HepG2 (cell line): ENCODE results near the gene GSC2. TPM values are rescaled to one million over a fixed set of nuclear protein-coding genes. Genes with fewer than 3 reads are reported as not detected.

Experiments
- DR1 ChIP-seq: sonication (generic); formaldehyde crosslinking; IDR thresholded peaks from 2 replicates; pipeline ENCODE4 v1.8.0; 2021; ENCODE audit warnings: mild to moderate bottlenecking, missing genetic modification reagents, inconsistent platforms
- KAT7 ChIP-seq: IDR thresholded peaks from 2 replicates; pipeline ENCODE4 v1.6.1; 2018; ENCODE audit warnings: borderline replicate concordance, missing compliant biosample characterization
- MEF2D ChIP-seq: sonication (generic); formaldehyde crosslinking; IDR thresholded peaks from 2 replicates; pipeline ENCODE4 v1.5.1; 2020; ENCODE audit warnings: mild to moderate bottlenecking, missing genetic modification reagents
- NONO ChIP-seq, 2 experiments: fragments of 450-650 bp in 1 of 2; sonication (generic) in 1 of 2; formaldehyde crosslinking in 1 of 2; IDR thresholded peaks in 1 of 2; conservative IDR thresholded peaks in 1 of 2; 2 replicates each; pipeline versions ENCODE4 v1.6.1 to v1.8.0; 2017 to 2022; ENCODE audit warnings: mild to moderate bottlenecking in 1 of 2, missing genetic modification reagents in 1 of 2, moderate library complexity in 1 of 2
- PITX1 ChIP-seq: sonication (generic); formaldehyde crosslinking; IDR thresholded peaks from 2 replicates; pipeline ENCODE4 v1.5.1; 2020; ENCODE audit warnings: mild to moderate bottlenecking, missing genetic modification reagents
- RFX1 ChIP-seq: fragments of 450-650 bp; IDR thresholded peaks from 2 replicates; pipeline ENCODE4 v1.6.1; 2017
- ZFP82 ChIP-seq: sonication (generic); formaldehyde crosslinking; IDR thresholded peaks from 2 replicates; pipeline ENCODE4 v1.5.1; 2020; ENCODE audit warnings: mild to moderate bottlenecking, missing genetic modification reagents, borderline replicate concordance
- ZFP90 ChIP-seq: sonication (generic); formaldehyde crosslinking; IDR thresholded peaks from 2 replicates; pipeline ENCODE4 v1.8.0; 2022; ENCODE audit warnings: missing genetic modification reagents, mild to moderate bottlenecking, inconsistent platforms, borderline replicate concordance
- ZNF629 ChIP-seq: sonication (generic); formaldehyde crosslinking; conservative IDR thresholded peaks from 2 replicates; pipeline ENCODE4 v1.5.0; 2020; ENCODE audit warnings: missing genetic modification reagents
- polyA plus RNA-seq, 8 experiments: library from polyadenylated mRNA; depleted of rRNA in 3 of 8; stranded (reverse) in 7 of 8; unstranded in 1 of 8; fragments of >200 nt; fragmentation: Illumina TruSeq in 4 of 8; extraction: Trizol in 4 of 8; gene quantifications; 2 replicates each; pipeline versions ENCODE4 v1.2.1 to v1.2.3, GENCODE V29; 2011 to 2016; ENCODE audit warnings: low read depth in 4 of 8, missing spikeins in 1 of 8, mixed read lengths in 1 of 8; ENCODE audit not compliant: insufficient read depth in 1 of 8
- total RNA-seq, 5 experiments: library from RNA; depleted of rRNA; stranded (reverse); fragments of >200 nt; fragmentation: Illumina TruSeq; extraction: Trizol; gene quantifications; 2 replicates each; pipeline ENCODE4 v1.2.3, GENCODE V29; 2016; ENCODE audit warnings: low read depth in 1 of 5
- TF ChIP-seq, protein P1 (sequence below): sonication (generic); formaldehyde crosslinking; IDR thresholded peaks from 2 replicates; pipeline ENCODE4 v1.4.0; 2020; ENCODE audit warnings: missing genetic modification reagents, borderline replicate concordance
- TF ChIP-seq, protein P2 (sequence below): sonication (generic); formaldehyde crosslinking; IDR thresholded peaks from 2 replicates; pipeline ENCODE4 v1.4.0; 2020; ENCODE audit warnings: mild to moderate bottlenecking, missing genetic modification reagents

GSC2 gene
- total and polyA plus RNA-seq, 2 of the 13 experiments (the other 11 are each of a cell fraction or from before 2014, with no cell fraction given): not detected

DNA sequence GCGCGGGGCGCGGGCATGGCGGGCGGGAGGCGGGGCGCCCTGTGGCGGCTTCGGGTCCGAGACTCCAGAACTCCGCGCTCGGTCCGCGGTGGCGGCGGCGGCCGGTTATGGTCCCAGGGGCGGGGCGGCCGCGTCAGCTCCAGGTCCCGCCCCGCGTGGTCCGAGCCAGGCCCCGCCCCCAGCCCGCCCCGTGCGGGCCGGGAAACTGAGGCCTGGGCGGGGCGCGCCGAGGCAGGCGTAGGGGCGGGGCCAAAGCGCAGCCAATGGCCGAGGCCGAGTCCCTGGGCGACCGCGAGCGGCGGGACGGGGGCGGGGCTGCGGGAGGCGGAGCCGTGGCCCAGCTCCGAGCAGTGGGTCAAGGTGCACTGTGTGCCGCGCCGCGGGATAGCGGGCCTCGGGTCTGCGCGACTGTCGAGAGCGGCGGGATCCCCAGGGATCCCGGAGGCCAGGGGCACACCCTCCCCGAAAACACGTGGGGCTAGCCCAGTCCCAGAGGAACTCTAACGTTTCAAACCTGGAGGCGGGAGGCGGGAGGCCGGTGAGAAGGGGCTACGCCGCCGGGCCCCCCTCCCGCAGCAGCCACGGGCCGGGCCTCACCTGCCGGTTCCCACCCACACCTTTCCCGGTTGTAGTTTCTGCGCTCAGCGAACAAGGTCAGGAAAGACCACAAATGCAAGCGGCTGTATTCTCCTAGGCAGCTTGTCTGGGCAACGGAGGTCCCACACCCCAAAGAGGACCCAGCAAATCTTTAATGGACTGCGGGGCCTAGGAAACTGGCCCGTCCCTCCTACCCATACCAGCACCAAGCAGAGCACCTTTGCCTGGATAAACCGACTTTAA lies 28.8 kb upstream of the GSC2 start, which contains the start of gene SLC25A1 (continued):
- TF ChIP-seq MEF2D (0 out of 2 replicates have a peak, but pooled peaks have one; percentile 51), PITX1 (peak; percentile 30; the same call in 1 of the 2 replicates), ZFP90 (CRISPR knock-in tag) (0 out of 2 replicates have a peak, but pooled peaks have one; percentile 14), ZNF629 (0 out of 2 replicates have a peak, but pooled peaks have one; percentile 29), RFX1 (no peak), DR1 (CRISPR knock-in tag) (no peak; the same call in 1 of the 2 replicates), NONO (IDR thresholded peaks at IDR 0.05) (no peak), NONO (CRISPR knock-in tag; conservative IDR thresholded peaks at IDR 0.05) (peak; percentile 72), KAT7 (no peak; the same call in 1 of the 2 replicates), ZFP82 (CRISPR knock-in tag) (no peak; the same call in 1 of the 2 replicates)
- TF ChIP-seq, protein P1, sequence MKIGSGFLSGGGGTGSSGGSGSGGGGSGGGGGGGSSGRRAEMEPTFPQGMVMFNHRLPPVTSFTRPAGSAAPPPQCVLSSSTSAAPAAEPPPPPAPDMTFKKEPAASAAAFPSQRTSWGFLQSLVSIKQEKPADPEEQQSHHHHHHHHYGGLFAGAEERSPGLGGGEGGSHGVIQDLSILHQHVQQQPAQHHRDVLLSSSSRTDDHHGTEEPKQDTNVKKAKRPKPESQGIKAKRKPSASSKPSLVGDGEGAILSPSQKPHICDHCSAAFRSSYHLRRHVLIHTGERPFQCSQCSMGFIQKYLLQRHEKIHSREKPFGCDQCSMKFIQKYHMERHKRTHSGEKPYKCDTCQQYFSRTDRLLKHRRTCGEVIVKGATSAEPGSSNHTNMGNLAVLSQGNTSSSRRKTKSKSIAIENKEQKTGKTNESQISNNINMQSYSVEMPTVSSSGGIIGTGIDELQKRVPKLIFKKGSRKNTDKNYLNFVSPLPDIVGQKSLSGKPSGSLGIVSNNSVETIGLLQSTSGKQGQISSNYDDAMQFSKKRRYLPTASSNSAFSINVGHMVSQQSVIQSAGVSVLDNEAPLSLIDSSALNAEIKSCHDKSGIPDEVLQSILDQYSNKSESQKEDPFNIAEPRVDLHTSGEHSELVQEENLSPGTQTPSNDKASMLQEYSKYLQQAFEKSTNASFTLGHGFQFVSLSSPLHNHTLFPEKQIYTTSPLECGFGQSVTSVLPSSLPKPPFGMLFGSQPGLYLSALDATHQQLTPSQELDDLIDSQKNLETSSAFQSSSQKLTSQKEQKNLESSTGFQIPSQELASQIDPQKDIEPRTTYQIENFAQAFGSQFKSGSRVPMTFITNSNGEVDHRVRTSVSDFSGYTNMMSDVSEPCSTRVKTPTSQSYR: no peak
- TF ChIP-seq, protein P2, sequence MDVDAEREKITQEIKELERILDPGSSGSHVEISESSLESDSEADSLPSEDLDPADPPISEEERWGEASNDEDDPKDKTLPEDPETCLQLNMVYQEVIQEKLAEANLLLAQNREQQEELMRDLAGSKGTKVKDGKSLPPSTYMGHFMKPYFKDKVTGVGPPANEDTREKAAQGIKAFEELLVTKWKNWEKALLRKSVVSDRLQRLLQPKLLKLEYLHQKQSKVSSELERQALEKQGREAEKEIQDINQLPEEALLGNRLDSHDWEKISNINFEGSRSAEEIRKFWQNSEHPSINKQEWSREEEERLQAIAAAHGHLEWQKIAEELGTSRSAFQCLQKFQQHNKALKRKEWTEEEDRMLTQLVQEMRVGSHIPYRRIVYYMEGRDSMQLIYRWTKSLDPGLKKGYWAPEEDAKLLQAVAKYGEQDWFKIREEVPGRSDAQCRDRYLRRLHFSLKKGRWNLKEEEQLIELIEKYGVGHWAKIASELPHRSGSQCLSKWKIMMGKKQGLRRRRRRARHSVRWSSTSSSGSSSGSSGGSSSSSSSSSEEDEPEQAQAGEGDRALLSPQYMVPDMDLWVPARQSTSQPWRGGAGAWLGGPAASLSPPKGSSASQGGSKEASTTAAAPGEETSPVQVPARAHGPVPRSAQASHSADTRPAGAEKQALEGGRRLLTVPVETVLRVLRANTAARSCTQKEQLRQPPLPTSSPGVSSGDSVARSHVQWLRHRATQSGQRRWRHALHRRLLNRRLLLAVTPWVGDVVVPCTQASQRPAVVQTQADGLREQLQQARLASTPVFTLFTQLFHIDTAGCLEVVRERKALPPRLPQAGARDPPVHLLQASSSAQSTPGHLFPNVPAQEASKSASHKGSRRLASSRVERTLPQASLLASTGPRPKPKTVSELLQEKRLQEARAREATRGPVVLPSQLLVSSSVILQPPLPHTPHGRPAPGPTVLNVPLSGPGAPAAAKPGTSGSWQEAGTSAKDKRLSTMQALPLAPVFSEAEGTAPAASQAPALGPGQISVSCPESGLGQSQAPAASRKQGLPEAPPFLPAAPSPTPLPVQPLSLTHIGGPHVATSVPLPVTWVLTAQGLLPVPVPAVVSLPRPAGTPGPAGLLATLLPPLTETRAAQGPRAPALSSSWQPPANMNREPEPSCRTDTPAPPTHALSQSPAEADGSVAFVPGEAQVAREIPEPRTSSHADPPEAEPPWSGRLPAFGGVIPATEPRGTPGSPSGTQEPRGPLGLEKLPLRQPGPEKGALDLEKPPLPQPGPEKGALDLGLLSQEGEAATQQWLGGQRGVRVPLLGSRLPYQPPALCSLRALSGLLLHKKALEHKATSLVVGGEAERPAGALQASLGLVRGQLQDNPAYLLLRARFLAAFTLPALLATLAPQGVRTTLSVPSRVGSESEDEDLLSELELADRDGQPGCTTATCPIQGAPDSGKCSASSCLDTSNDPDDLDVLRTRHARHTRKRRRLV (CRISPR knock-in tag): 0 out of 2 replicates have a peak, but pooled peaks have one; percentile 25
